GF-D8 (cell line): ENCODE data around the gene MAP2.

ENCODE experiments used
- DNase-seq: peaks from one replicate; lab custom pipeline; 2025; lab: John Stamatoyannopoulos, UW

MAP2 gene

DNA sequence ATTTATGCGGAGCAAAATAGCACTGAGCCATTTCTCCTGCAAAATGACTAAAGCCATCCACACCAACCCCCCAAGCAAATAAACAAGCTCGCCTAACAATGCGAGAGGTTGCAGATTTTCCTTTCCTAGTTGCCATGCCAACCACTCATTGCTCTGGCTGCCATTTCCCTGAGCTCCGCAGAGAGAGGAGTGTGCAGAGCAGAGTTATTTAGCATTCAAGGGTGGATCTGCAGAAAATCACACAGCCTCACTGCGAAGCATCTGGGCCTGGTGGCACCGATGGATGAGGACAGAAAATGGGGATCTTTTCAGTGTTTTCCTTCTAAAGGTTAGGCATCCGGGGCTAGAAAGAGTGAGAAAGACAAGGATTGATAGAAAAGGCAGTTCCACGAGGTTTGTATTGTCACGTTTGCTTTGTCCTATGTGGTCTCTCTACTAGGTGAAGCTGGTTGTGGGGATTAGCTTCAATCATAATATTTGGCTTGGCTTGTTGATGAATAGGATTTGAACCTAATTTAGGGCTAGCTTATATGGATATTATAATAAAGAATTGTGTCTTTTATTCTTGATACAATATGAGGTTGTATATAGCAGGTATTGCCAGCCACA is 237.5 kb downstream of the MAP2 start:
- DNase-seq = no peak

DNA sequence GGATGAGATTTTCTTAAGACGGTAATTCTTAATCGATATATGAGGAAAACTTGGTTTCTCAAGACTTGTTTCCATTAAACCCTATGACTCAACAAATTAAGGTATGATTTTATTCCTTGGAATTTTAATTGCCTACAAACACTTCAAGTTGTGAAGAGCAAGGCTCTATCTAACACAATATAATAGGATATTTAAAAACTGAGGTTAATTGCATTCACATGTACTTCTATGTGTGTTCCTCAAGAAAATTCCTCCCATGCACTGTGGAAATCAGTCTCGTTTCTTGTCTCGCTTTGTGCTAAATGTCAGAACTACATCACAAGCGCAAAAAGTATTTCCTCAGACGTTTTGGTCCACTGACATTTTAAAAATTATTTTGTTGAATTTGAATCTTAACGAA is 238.2 kb downstream of the MAP2 start:
- DNase-seq = no peak

DNA sequence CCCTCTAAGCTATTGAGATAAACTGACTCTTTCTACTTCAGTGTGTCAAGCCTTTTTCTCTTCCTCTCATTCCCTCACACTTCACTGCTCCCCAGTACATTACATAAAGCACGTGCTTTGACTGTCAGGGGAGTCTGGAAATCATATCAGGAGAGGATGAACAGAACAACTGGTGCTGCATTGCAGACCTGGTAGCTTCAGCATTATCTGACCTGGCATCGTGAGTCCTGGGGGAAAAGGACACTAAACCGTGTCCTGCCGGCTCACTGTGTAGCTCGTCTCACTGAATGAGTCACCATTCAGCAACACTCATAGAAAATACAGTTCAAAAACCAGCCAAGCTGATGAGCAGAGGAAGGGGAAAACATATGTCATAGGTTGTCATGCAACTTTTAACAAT is 239.3 kb downstream of the MAP2 start:
- DNase-seq = no peak

DNA sequence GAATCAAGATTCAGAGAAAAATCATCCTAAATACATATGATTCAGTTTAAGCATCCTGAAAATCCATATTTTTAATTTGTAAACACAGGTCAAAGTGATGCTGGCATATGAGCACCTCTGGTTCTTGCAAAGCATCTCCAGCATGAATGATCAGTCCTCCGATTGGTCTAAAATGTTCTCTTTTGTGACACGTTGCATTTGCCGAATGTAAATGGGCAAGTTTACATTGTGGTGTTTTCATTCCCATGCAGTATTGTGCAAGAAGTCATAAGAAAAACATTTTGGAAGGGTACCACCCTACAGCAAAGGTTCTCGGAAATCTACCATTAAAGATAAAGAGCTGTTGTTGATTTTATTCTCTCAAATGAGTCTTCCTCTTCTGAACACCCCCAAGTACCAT is 239.8 kb downstream of the MAP2 start:
- no peak for DNase-seq

DNA sequence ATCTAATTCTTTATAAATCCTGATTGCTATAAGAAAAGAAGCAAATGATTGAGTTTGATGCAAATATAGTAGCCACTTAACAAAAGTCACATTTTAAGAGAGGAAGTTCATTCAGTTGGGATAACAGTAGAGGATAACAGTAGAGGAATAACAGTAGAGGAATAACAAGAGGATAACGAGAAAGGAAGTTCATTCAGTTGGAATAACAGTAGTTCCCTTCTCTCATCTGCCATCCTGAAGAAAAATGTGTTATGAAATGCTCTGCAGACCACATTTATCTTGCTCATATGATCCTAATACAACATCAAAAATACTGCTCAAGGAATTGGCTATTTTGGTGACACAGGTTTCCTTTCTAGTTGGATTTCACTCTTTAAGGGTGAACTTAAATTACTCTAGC is 242.4 kb downstream of the MAP2 start:
- DNase-seq = no peak

DNA sequence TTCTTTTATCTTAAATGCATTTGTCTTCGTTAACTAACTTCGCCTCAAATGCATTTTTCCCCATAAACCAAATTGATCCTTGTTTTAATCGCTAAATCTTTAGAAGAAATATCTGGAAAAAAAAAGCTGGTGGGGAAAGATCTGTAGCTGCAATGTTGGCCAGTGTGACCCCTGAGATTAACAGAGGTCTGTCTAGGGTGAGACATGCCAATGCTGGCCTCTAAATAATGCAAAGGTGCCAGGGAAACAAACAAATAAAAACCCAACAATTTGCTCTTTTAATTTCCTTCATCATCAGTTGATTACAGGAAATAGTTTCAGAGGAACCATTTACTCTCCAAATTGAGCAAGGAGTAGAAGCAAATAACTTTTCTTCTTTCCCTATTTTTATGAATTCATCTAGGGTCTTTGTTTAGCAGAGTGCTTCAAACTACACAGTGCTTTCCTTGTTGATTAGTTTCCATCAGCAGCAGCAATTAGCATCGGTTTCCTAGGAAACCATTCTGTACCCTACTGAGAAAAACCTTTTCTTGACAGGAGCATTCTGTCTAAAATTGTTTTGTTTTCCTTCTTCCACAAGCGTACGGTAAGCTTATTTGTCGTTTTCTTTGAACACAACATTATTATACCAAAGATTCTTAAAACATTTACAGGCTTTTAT is 247.3 kb downstream of the MAP2 start:
- no peak for DNase-seq

DNA sequence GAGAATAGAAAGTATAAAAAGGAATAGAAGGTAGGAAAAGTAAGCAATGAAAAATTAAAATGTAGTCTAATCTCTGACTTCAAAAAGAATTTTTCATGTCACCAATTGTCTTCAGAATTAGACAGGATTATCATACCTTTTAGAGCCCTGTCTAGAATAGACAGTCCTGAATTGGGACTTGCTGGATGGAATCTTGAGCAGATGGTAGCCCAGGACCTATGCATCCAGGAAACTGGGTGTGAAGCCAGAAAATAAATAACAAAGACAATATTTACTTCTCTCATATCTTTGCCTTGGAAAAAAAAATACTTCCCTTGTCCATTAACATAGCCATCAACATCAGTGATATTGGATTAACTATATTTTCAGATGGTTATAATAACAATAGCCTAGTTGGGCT is 250.0 kb downstream of the MAP2 start:
- no peak for DNase-seq

DNA sequence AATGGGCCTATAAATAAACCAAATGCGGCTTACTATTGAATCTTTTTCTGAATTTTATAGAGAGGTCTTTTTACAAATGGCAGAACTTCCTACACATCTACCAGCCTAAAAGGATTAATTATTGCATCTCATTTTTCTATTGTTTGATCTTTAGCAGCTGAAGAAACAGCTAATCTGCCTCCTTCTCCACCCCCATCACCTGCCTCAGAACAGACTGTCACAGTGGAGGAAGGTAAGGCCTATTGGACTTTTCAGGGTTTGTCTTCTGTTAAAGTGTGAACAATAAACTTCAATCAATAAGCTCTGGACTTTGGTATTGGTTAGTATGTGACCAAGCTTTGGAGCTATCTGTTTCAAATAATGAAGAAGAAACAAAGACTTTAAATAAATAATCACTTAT is 256.7 kb downstream of the MAP2 start:
- DNase-seq = no peak

DNA sequence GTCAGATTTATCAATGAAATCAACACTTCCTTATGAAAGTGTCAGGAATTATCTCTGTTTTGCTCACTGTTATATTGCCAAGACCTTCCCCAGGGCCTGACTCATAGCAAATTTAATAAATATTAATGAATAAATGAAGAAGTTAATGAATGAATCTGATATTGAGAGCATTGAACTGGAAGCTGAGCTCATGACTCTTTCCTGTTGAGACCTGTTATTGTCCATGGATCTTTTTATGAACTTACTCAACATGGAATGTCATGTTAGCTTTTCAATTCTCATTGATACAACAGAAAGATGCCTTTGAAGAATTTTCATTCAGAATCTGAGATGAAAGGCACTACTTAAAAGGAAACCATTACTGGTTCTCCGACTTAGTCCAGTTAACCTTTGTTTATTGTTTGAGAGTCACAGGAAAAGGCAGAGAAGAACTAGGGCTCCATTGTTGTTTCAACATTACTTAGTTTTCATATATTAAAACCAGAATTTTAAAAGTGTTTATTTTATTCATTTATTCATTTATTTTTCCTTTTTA is 257.4 kb downstream of the MAP2 start:
- no peak for DNase-seq

DNA sequence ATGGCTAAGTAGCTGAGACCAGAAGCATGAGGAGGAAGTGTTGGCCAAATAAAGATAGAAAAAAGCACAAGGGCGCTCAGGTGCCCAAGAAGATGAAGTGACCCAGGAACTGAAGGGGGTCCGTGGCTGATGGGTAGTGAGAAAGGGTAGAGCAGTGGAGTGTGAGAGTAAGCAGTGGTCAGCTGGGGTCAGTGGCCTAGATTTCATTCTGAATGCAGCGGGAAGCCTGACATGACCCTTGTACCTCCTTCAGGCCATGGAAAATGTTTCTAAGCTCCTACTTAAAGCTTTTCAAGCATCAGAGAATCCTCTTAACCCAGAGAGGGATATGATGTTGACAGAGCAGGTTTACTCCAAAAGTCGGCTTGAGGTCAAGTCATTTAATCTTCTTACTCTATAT is 258.8 kb downstream of the MAP2 start:
- no peak for DNase-seq

DNA sequence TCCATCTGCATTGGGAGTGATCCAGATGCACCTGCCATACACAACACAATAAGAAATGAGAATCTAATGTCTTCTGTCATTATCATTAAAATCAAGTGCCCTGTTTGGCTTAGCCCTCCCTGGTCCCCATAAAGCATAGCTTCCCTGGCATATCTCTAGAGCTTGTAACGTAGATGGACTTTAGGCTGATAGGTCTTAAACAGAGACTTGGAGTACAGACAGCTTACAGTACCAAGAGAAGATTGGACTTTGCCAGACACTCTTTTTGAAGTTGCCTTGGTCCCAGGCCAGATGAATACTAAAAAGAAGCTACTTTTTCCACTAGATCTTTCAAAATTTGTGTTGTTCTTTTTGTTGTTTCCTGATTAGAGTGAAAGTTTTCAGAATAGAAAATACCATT is 261.5 kb downstream of the MAP2 start:
- no peak for DNase-seq

DNA sequence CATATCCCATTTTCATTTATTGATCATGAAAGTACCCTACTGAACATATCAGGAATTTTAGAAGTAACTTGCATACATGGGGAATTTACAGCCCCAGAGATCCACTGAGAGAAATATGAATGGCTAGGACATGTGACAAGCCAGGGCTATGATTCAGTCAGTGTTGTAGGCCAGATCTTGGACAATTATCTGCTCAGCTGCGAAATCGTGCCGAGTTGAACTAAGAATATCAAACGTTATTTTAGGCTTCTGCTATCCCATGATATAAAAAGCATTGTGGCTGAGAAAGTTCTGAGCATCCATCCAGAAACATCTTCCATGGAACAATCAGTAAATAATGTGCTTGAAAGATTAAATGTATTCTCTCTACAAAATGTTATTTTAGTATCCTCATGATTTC is 262.1 kb downstream of the MAP2 start:
- no peak for DNase-seq

DNA sequence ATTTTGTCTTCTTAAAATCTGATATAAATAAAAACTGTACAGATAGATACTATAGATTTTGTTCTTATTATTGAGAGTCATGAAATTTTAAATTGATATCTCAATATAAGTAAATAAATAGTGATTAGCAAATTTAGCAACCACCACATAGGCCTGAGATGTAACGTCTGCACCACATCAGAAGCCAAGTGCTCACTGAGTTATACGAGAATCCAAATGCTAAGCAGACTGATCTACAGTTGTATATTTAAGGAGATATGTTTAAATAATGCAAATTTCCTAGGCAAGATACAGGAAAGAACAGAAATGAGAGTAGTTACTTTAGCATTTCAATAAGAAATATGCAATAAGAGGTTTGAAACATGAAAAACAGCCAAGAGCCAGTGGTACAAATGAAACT is 262.6 kb downstream of the MAP2 start:
- no peak for DNase-seq

DNA sequence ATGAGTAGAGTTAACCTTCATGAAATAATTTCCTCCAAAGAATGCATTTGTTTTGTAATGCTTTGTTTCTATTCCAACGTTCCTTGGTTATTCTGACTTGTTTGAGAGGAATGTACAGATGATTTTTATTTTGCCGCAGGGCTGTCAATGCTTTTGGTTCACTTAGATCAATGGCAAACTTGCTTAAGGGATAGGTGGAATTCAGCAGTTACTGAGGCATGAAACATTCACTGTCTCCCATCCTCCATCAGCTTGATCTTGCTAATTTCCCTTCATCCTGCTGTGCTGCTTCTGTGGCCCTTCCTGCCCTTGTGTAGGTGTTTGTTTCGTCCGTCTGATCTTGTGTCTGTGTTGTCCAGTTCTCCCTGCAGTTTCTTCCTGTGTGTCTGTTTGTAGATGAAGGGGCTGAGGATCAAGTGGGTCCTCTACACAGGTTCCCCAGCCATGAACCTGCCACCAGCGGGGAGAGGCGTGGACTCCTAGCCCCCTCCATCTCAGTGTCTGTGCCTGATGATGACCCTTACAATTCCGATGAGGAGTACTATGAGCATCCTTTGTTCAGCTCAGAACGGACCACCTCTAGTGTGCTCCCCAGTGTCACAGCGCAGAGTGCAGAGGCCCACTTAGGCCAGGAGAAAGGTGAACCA is 263.6 kb downstream of the MAP2 start:
- DNase-seq = no peak

DNA sequence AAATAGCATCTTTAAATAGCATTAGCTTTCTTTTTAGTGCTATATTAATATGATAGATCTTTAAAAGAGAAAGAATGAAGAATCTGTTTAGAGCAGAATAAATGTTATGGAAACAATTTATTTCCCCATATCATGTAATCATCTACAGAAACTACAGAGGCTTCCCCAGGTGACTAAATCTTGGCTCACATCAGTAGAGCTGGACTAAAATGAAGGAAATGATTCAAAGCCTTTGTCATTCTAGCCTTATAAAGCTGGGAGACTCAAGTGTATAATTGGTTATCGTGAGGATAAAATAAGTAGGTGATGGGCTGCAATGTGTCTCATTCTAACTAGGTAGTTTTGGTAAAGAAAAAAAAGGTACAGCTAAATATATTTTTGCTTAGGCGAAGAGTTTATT is 264.5 kb downstream of the MAP2 start:
- DNase-seq = no peak

DNA sequence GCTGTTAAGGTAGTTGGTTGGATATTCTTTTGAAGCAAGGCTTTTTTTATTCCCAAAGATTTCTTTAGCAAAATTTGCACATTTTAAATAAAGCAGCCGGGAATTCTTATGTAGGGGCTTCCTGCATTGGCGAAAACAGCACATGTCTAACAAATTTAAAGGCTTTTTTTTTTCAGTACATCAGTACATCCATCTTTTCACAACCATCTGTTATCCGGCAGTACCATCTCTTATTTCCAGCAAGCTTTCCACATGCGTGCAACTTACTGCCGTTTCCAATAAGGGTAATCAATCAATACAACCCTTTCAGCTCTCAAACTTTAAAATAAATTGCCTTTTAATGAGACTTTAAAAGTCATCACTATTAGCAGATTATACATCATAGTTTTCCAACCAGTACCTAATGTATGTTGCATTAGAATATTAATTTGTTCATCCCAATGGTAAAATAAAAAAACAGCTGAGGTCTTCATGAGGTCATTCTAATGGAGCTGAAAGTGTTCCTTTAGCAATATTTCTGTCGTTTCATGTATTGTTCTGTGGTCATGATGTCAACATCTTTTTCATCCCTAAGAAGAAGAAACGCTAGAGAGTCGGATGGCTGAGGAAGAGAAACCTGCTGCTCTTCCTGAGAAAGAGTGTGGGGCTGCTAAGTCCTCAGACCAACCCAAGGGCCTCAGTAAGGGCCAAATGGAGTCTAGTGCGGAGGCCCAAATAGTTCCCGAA is 266.3 kb downstream of the MAP2 start:
- no peak for DNase-seq

DNA sequence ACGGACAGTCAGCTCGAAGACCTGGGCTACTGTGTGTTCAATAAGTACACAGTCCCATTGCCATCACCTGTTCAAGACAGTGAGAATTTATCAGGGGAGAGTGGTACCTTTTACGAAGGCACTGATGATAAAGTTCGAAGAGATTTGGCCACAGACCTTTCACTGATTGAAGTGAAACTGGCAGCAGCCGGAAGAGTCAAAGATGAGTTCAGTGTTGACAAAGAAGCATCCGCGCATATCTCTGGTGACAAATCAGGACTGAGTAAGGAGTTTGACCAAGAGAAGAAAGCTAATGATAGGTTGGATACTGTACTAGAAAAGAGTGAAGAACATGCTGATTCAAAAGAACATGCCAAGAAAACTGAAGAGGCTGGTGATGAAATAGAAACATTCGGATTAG is 270.9 kb downstream of the MAP2 start:
- no peak for DNase-seq

DNA sequence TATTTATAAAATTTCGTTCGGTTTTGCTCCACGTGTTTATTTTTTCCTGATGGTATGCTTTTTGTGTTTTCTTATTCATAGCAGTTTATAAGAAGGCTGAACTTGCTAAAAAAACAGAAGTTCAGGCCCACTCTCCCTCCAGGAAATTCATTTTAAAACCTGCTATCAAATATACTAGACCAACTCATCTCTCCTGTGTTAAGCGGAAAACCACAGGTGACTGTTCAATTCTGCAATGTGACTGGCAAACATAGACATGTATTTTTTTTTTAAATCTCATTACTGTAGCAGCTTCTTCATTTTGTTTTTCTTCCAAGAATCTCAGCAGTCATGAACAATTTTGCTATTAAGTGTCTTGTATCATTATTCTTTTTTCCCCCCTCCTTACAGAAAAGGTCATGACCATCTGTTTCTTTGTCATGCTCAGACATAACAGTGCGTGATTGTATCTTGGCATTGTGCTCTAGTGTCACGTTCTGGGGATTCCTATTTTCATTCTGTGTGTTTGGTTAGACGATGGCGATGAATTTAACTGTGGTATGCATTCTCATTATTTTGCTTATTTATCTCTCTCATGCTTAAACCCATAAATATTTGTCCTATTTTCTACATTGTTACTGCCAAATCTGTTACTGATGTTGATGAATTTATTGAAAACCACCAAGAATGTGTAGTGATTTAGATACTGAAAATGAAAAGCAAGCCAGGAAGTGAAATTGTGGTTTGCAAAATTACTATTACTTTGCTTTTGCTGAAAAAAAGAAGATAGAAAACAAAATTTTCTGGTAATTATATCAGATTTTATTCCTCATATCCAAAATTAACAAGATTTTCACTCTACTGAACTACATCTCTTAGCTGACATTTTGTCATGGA is 273.2 kb downstream of the MAP2 start:
- no peak for DNase-seq

DNA sequence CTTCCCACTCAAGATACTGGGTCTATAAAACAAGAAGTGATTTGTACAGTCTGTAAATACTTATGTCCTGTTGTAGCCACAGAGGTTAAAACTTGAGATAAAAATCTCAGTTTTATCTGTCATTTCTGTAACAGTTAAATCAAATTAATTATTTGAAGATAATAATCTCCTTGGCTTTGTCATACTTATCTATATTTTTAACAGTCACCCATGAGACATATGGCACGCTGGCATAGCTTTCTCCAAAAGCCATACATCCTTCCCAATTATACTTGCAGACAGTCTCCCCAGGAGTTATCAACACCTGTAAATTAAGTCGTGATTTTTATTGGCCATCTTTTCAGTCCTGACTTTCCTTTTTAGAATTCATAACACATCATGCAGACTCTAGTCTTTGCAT is 278.9 kb downstream of the MAP2 start:
- no peak for DNase-seq

DNA sequence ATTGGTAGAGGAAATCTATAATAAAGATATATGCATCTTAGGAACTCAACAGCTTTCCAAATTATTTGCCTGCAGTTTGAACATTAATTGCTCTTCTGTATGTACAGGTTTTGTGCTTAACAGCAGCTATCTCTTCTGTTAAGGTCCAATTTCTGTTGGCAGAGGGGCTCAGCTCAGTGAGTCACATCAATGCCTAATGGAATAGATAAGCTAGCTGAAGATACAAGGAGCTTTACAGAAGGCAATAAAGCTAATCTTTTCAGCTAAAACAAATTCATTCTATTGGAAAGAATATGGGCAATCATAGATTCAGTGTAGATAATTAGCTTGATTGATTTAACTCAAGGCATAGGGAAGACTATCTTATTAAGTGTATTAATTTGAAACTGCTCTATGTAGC is 289.4 kb downstream of the MAP2 start:
- DNase-seq = no peak

DNA sequence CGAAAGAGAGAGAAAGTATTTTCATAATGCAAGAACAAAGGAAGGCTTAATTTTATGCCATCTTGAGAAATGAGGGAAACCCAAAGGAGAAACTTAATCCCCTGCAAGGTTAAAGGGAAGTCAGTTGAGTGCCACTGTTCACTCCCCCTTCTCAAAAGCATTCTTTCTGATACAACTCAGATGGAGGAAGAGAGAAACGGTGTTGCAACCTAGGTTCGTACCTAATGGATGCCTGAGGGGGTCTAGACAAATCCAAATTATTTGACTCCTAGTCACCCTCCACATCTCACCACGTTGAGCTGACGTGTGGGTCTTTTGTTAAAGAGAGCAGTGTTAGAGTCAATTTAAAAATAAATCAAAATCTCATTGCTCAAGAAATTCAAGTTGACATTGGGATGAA is 295.2 kb downstream of the MAP2 start:
- no peak for DNase-seq

DNA sequence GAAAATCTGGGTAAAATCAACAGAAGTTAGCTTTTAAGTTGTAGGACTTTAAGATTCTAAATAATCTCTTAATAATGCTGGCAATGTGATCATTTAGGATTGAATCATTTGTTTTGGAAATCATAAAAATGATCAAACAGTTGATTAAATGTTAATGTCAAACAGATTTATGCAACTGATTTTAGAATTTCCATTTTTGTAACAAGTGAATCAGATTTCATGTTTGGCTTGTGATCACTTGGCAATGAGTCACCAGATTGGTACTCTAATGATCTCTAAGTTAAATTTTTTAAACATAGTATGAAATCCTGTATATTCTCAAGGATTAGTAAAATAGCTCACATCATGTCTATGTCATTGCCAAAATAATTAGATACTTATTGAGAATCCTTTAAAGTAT is 297.6 kb downstream of the MAP2 start:
- DNase-seq = no peak
